A549 (cell line): ENCODE measurements around the gene OR51D1. TPM values are rescaled to one million over a fixed set of nuclear protein-coding genes. Genes with fewer than 3 reads are reported as not detected.

Experiments used
- ATAC-seq, 2 experiments: fragments of 200-7000 bp in 1 of 2; fragments of >200 bp in 1 of 2; cut with Nextera tagmentation in 1 of 2; cut with Tn5 transposase in 1 of 2; 3 replicates each; pipeline versions ENCODE4 v1.8.0 to v1.9.1; 2018 to 2020; ENCODE audit warnings: mild to moderate bottlenecking in 1 of 2, moderate library complexity in 1 of 2
- CTCF ChIA-PET: fragments of 300-600 bp; sonication (Branson Sonifier 250); formaldehyde crosslinking; extraction: SDS; loops from one replicate; lab custom pipeline; 2021; ENCODE audit warnings: antibody characterized with exemption, inconsistent platforms; lab: Yijun Ruan, JAX
- POLR2A ChIA-PET: fragments of 350-600 bp; formaldehyde crosslinking; extraction: SDS; loops from one replicate; lab custom pipeline; 2021; ENCODE audit warnings: antibody characterized with exemption, inconsistent platforms; lab: Yijun Ruan, JAX
- DNase-seq, 2 experiments: peaks; one replicate each; pipeline versions ENCODE4 v3.0.0 to v3.0.0-alpha.2; 2011 to 2016; ENCODE audit warnings: low read depth in 1 of 2, low spot score in 1 of 2
- FAIRE-seq: peaks from 2 replicates; lab custom pipeline; 2011; peaks lifted over from hg19 to GRCh38; lab: Jason Lieb, UNC
- H3K27ac ChIP-seq, 2 experiments: fragments of >200 bp; sonication (Bioruptor Twin); formaldehyde crosslinking; 3 replicates each; pipeline ENCODE4 v1.5.1; 2016 to 2017
- H3K4me1 ChIP-seq: fragments of >200 bp; sonication (Bioruptor Twin); formaldehyde crosslinking; 3 replicates; pipeline ENCODE4 v1.6.1; 2016
- H3K4me2 ChIP-seq: fragments of >200 bp; sonication (Bioruptor Twin); formaldehyde crosslinking; 3 replicates; pipeline ENCODE4 v1.6.1; 2016
- H3K4me3 ChIP-seq: fragments of >200 bp; sonication (Bioruptor Twin); formaldehyde crosslinking; 3 replicates; pipeline ENCODE4 v1.5.1; 2016
- H3K9me3 ChIP-seq: fragments of >200 bp; sonication (Bioruptor Twin); formaldehyde crosslinking; 3 replicates; pipeline ENCODE4 v1.6.1; 2016
- CBX2 ChIP-seq: fragments of 200-600 bp; sonication (generic); IDR thresholded peaks from 2 replicates; pipeline ENCODE4 v1.6.1; 2016; ENCODE audit warnings: low read depth, mild to moderate bottlenecking, borderline replicate concordance
- CBX8 ChIP-seq: fragments of 200-600 bp; sonication (generic); IDR thresholded peaks from 2 replicates; pipeline ENCODE4 v1.6.1; 2016
- CHD4 ChIP-seq: fragments of 200-600 bp; sonication (generic); IDR thresholded peaks from 2 replicates; pipeline ENCODE4 v1.6.1; 2016; ENCODE audit warnings: antibody characterized with exemption, mild to moderate bottlenecking, borderline replicate concordance
- EHF ChIP-seq: fragments of 250-450 bp; sonication (Bioruptor Pico); IDR thresholded peaks from 2 replicates; pipeline ENCODE4 v1.5.0; 2020; ENCODE audit warnings: mild to moderate bottlenecking
- EHMT2 ChIP-seq: fragments of 200-600 bp; sonication (generic); IDR thresholded peaks from 2 replicates; pipeline ENCODE4 v1.6.1; 2016; ENCODE audit warnings: antibody characterized with exemption, low read depth, mild to moderate bottlenecking, moderate library complexity
- ESRRA ChIP-seq: fragments of 150-350 bp; IDR thresholded peaks from 2 replicates; pipeline ENCODE4 v1.6.1; 2014; ENCODE audit warnings: mild to moderate bottlenecking, low read length, borderline replicate concordance
- FOSB ChIP-seq: fragments of 250-450 bp; sonication (Bioruptor Pico); IDR thresholded peaks from 2 replicates; pipeline ENCODE4 v1.5.0; 2020; ENCODE audit warnings: mild to moderate bottlenecking, moderate library complexity
- FOSL2 ChIP-seq, 2 experiments: fragments of 450-650 bp in 1 of 2; fragments of >200 bp in 1 of 2; sonication (Bioruptor Twin) in 1 of 2; formaldehyde crosslinking; IDR thresholded peaks; 2 replicates each; pipeline versions ENCODE4 v1.5.0 to v1.6.1; 2016 to 2020; ENCODE audit warnings: mild to moderate bottlenecking in 1 of 2, moderate library complexity in 1 of 2
- FOXS1 ChIP-seq: fragments of 250-450 bp; sonication (Bioruptor Pico); IDR thresholded peaks from 2 replicates; pipeline ENCODE4 v1.5.0; 2020; ENCODE audit warnings: mild to moderate bottlenecking, moderate library complexity
- GATA3 ChIP-seq: IDR thresholded peaks from 2 replicates; pipeline ENCODE4 v1.6.1; 2012; ENCODE audit warnings: borderline replicate concordance
- HES2 ChIP-seq: fragments of >200 bp; sonication (Bioruptor Twin); formaldehyde crosslinking; IDR thresholded peaks from 2 replicates; pipeline ENCODE4 v1.6.1; 2016
- HOXB13 ChIP-seq: fragments of 250-450 bp; sonication (Bioruptor Pico); IDR thresholded peaks from 2 replicates; pipeline ENCODE4 v1.5.0; 2020; ENCODE audit warnings: low read depth, mild to moderate bottlenecking, moderate library complexity
- JUN ChIP-seq, 2 experiments: fragments of >200 bp; sonication (Bioruptor Twin); formaldehyde crosslinking; IDR thresholded peaks; 2 replicates in 1 of 2; 3 replicates in 1 of 2; pipeline ENCODE4 v1.6.1; 2016 to 2017
- NFE2L2 ChIP-seq: fragments of 150-350 bp; conservative IDR thresholded peaks from 2 replicates; pipeline ENCODE4 v1.6.1; 2014; ENCODE audit warnings: low read length
- NR3C1 ChIP-seq: fragments of >200 bp; sonication (Bioruptor Twin); formaldehyde crosslinking; IDR thresholded peaks from 3 replicates; pipeline ENCODE4 v1.6.1; 2017
- RAD21 ChIP-seq, 2 experiments: fragments of >200 bp in 1 of 2; sonication (Bioruptor Twin) in 1 of 2; formaldehyde crosslinking in 1 of 2; IDR thresholded peaks in 1 of 2; conservative IDR thresholded peaks in 1 of 2; 2 replicates in 1 of 2; 3 replicates in 1 of 2; pipeline ENCODE4 v1.6.1; 2012 to 2018; ENCODE audit warnings: inconsistent platforms in 1 of 2
- RARB ChIP-seq: fragments of 250-450 bp; sonication (Bioruptor Pico); IDR thresholded peaks from 2 replicates; pipeline ENCODE4 v1.8.0; 2021; ENCODE audit warnings: mild to moderate bottlenecking, moderate library complexity
- RCOR1 ChIP-seq: fragments of 150-350 bp; IDR thresholded peaks from 2 replicates; pipeline ENCODE4 v1.6.1; 2014; ENCODE audit warnings: antibody characterized with exemption, low read length, low read depth
- RFX5 ChIP-seq: fragments of 450-650 bp; IDR thresholded peaks from 2 replicates; pipeline ENCODE4 v1.7.1; 2014; ENCODE audit warnings: antibody characterized with exemption, mild to moderate bottlenecking, moderate library complexity
- SREBF2 ChIP-seq: fragments of 450-650 bp; IDR thresholded peaks from 2 replicates; pipeline ENCODE4 v1.6.1; 2014; ENCODE audit warnings: mild to moderate bottlenecking, moderate library complexity
- ZC3H11A ChIP-seq: fragments of 450-650 bp; IDR thresholded peaks from 2 replicates; pipeline ENCODE4 v1.6.1; 2014; ENCODE audit warnings: antibody characterized with exemption, mild to moderate bottlenecking
- ZNF302 ChIP-seq: fragments of 250-450 bp; sonication (Bioruptor Pico); IDR thresholded peaks from 2 replicates; pipeline ENCODE4 v1.9.0; 2021; ENCODE audit warnings: inconsistent platforms, mild to moderate bottlenecking, moderate library complexity
- ZSCAN20 ChIP-seq: fragments of 250-450 bp; sonication (Bioruptor Pico); IDR thresholded peaks from 2 replicates; pipeline ENCODE4 v1.8.0; 2022; ENCODE audit warnings: mild to moderate bottlenecking, moderate library complexity
- WGBS: methylation state at CpG from one replicate; pipeline ENCODE4 v1.1.6; 2017; ENCODE audit errors: missing lambda C conversion rate; 5-methylcytosine and 5-hydroxymethylcytosine counted together
- polyA plus RNA-seq, 4 experiments: library from polyadenylated mRNA; depleted of rRNA in 3 of 4; stranded (reverse); fragments of >200 nt; fragmentation: RNase III in 1 of 4; extraction: RNeasy Plus Mini Kit Qiagen cat#74134 plus additional on column Dnase treatment in 1 of 4; gene quantifications; 2 replicates in 3 of 4; 3 replicates in 1 of 4; pipeline ENCODE4 v1.2.3, GENCODE V29; 2011 to 2017
- TF ChIP-seq, protein P1 (sequence below): fragments of >200 bp; sonication (Bioruptor Twin); formaldehyde crosslinking; IDR thresholded peaks from 3 replicates; pipeline ENCODE4 v1.5.1; 2016
- TF ChIP-seq, protein P2 (sequence below): IDR thresholded peaks from 2 replicates; pipeline ENCODE4 v1.6.1; 2012
- TF ChIP-seq, protein P3 (sequence below): fragments of 450-650 bp; IDR thresholded peaks from 2 replicates; pipeline ENCODE4 v1.6.1; 2014; ENCODE audit warnings: antibody characterized with exemption

The OR51D1 gene
- polyA plus RNA-seq, 2 of the 4 experiments (the other 2 are of a cell fraction): not detected

DNA sequence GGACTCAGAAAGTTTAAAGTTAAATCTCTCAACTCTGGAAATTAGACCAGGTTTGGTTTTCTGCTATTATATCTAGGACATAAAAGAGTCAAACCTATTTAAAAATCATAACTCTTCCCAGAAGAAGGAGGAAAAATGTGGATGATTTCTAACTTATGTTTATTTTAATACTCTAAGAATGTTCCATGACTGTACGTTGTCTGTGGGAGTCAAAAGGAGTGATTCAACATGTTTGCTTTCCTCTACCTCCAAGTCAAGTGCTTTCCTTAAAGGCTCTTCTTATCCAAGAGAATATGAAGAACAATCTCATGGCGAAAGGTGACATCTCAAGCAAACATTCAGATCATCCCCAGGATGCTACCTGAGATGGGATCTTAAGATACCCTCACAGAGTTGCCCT, 28.1 kb downstream of the OR51D1 start:
- no peak overlapping the region for H3K4me3 ChIP-seq
- no peak overlapping the region for H3K27ac ChIP-seq
- TF ChIP-seq RAD21 (conservative IDR thresholded peaks at IDR 0.05 in 1 of 2, IDR thresholded peaks at IDR 0.05 in 1 of 2) (no peak), CBX2 (no peak), RCOR1 (no peak), JUN (IDR thresholded peaks at IDR 0.05) (no peak), FOSB (CRISPR knock-in tag) (no peak), RARB (CRISPR knock-in tag) (no peak), NFE2L2 (no peak), ZSCAN20 (CRISPR knock-in tag) (no peak), NR3C1 (no peak), FOSL2 (IDR thresholded peaks at IDR 0.05) (no peak), FOSL2 (CRISPR knock-in tag; IDR thresholded peaks at IDR 0.05) (no peak), FOXS1 (CRISPR knock-in tag) (no peak), CHD4 (no peak), GATA3 (no peak), HES2 (no peak), RFX5 (no peak)
- TF ChIP-seq, protein P1, sequence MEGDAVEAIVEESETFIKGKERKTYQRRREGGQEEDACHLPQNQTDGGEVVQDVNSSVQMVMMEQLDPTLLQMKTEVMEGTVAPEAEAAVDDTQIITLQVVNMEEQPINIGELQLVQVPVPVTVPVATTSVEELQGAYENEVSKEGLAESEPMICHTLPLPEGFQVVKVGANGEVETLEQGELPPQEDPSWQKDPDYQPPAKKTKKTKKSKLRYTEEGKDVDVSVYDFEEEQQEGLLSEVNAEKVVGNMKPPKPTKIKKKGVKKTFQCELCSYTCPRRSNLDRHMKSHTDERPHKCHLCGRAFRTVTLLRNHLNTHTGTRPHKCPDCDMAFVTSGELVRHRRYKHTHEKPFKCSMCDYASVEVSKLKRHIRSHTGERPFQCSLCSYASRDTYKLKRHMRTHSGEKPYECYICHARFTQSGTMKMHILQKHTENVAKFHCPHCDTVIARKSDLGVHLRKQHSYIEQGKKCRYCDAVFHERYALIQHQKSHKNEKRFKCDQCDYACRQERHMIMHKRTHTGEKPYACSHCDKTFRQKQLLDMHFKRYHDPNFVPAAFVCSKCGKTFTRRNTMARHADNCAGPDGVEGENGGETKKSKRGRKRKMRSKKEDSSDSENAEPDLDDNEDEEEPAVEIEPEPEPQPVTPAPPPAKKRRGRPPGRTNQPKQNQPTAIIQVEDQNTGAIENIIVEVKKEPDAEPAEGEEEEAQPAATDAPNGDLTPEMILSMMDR: no peak
- TF ChIP-seq, protein P2, sequence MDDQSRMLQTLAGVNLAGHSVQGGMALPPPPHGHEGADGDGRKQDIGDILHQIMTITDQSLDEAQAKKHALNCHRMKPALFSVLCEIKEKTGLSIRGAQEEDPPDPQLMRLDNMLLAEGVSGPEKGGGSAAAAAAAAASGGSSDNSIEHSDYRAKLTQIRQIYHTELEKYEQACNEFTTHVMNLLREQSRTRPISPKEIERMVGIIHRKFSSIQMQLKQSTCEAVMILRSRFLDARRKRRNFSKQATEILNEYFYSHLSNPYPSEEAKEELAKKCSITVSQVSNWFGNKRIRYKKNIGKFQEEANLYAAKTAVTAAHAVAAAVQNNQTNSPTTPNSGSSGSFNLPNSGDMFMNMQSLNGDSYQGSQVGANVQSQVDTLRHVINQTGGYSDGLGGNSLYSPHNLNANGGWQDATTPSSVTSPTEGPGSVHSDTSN: no peak
- ATAC-seq (no peak), FAIRE-seq (no peak), DNase-seq (no peak)
- H3K9me3 ChIP-seq: no peaks in the 10 kb centered on the region; the same call in 2 of the 3 replicates
- POLR2A ChIA-PET: no interaction called here
- CTCF ChIA-PET: no interaction called here
- 1% methylated on average over 2 of the region's 2 CpGs for WGBS
- no peak overlapping the region for H3K4me2 ChIP-seq
- H3K4me1 ChIP-seq: no peaks in the 10 kb centered on the region

GRCh38 chr11:4671741-4672140, 34.5 kb downstream of the OR51D1 start:
- POLR2A ChIA-PET: no interaction called here
- Histone ChIP-seq H3K4me2 (no peak overlapping the region), H3K4me3 (no peak overlapping the region), H3K9me3 (no peaks in the 10 kb centered on the region), H3K27ac (no peak overlapping the region), H3K4me1 (no peaks in the 10 kb centered on the region; the same call in 2 of the 3 replicates)
- WGBS: 8% methylated on average over 2 of the region's 2 CpGs
- FAIRE-seq (no peak), DNase-seq (no peak), ATAC-seq (no peak)
- CTCF ChIA-PET: no interaction called here
- TF ChIP-seq EHMT2 (no peak), FOXS1 (CRISPR knock-in tag) (no peak), RCOR1 (no peak), EHF (CRISPR knock-in tag) (no peak), ZNF302 (CRISPR knock-in tag) (no peak), RFX5 (no peak), SREBF2 (no peak), ZC3H11A (no peak), ZSCAN20 (CRISPR knock-in tag) (no peak), ESRRA (no peak), HOXB13 (CRISPR knock-in tag) (no peak), CBX8 (no peak)
- TF ChIP-seq, protein P3, sequence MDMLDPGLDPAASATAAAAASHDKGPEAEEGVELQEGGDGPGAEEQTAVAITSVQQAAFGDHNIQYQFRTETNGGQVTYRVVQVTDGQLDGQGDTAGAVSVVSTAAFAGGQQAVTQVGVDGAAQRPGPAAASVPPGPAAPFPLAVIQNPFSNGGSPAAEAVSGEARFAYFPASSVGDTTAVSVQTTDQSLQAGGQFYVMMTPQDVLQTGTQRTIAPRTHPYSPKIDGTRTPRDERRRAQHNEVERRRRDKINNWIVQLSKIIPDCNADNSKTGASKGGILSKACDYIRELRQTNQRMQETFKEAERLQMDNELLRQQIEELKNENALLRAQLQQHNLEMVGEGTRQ: no peak
- TF ChIP-seq, protein P1: no peak
